H1 (cell line): ENCODE results near the gene FOXL2. TPM values are rescaled to one million over a fixed set of nuclear protein-coding genes. Genes with fewer than 3 reads are reported as not detected.

Source experiments
- CTCF ChIA-PET: fragments of 300-600 bp; sonication (Branson Sonifier 250); formaldehyde crosslinking; loops from one replicate; lab custom pipeline; 2021; ENCODE audit not compliant: partially characterized antibody; lab: Charles Lee
- POLR2A ChIA-PET: fragments of 300-600 bp; sonication (Branson Sonifier 250); formaldehyde crosslinking; loops from one replicate; lab custom pipeline; 2021; ENCODE audit warnings: inconsistent platforms; ENCODE audit not compliant: partially characterized antibody; lab: Charles Lee
- DNase-seq, 2 experiments: peaks; one replicate each; pipeline versions ENCODE4 v3.0.0 to v3.0.0-alpha.2; 2010 to 2022; ENCODE audit warnings: low spot score in 2 of 2, low read depth in 1 of 2, mixed read lengths in 1 of 2
- FAIRE-seq: peaks from 2 replicates; lab custom pipeline; 2011; peaks lifted over from hg19 to GRCh38; lab: Jason Lieb, UNC
- H2AFZ ChIP-seq: 2 replicates; pipeline ENCODE4 v1.8.1; 2012; ENCODE audit warnings: low read length, inconsistent platforms
- H2AK5ac ChIP-seq: 2 replicates; pipeline ENCODE4 v1.6.1; 2013; ENCODE audit warnings: low read depth, low read length
- H2BK120ac ChIP-seq: replicated peaks from 2 replicates; pipeline ENCODE3; 2013; ENCODE audit warnings: low read depth, low read length, inconsistent platforms
- H2BK12ac ChIP-seq: 2 replicates; pipeline ENCODE4 v1.6.1; 2013; ENCODE audit warnings: low read depth, low read length
- H2BK15ac ChIP-seq: 2 replicates; pipeline ENCODE4 v1.6.1; 2013; ENCODE audit warnings: low read length
- H2BK20ac ChIP-seq: 2 replicates; pipeline ENCODE4 v1.6.1; 2013; ENCODE audit warnings: low read length
- H2BK5ac ChIP-seq: 2 replicates; pipeline ENCODE4 v1.6.1; 2013; ENCODE audit warnings: low read depth, low read length
- H3K14ac ChIP-seq: 2 replicates; pipeline ENCODE4 v1.6.1; 2013; ENCODE audit warnings: inconsistent platforms; ENCODE audit not compliant: insufficient read length
- H3K18ac ChIP-seq: 2 replicates; pipeline ENCODE4 v1.6.1; 2013; ENCODE audit warnings: low read length; ENCODE audit errors: extremely low read depth
- H3K23ac ChIP-seq: 2 replicates; pipeline ENCODE4 v1.6.1; 2013; ENCODE audit warnings: inconsistent platforms; ENCODE audit not compliant: insufficient read length
- H3K23me2 ChIP-seq: 2 replicates; pipeline ENCODE4 v1.6.1; 2013; ENCODE audit warnings: low read depth, low read length
- H3K27ac ChIP-seq: 2 replicates; pipeline ENCODE4 v1.6.1; 2011; ENCODE audit warnings: low read depth, low read length, inconsistent platforms
- H3K27me3 ChIP-seq, 4 experiments: replicated peaks in 1 of 4; 1 replicate in 1 of 4; 2 replicates in 3 of 4; pipeline versions ENCODE4 v1.6.1 to v1.8.1; 2011 to 2013; ENCODE audit warnings: low read length in 3 of 4, mild to moderate bottlenecking in 3 of 4, inconsistent platforms in 2 of 4, mixed read lengths in 2 of 4, moderate library complexity in 1 of 4; ENCODE audit not compliant: control insufficient read depth in 3 of 4, insufficient read depth in 3 of 4; ENCODE audit errors: extremely low read depth in 1 of 4
- H3K36me3 ChIP-seq, 4 experiments: 2 replicates each; pipeline versions ENCODE4 v1.6.1 to v1.8.1; 2011 to 2013; ENCODE audit warnings: mild to moderate bottlenecking in 4 of 4, low read length in 3 of 4, moderate library complexity in 2 of 4, control low read depth in 1 of 4, inconsistent platforms in 1 of 4; ENCODE audit not compliant: insufficient read depth in 4 of 4, control insufficient read depth in 2 of 4
- H3K4ac ChIP-seq: replicated peaks from 2 replicates; pipeline ENCODE3; 2013; ENCODE audit warnings: low read length, low read depth, mixed read lengths, inconsistent platforms; ENCODE audit not compliant: insufficient read length
- H3K4me1 ChIP-seq, 4 experiments: replicated peaks in 1 of 4; 1 replicate in 1 of 4; 2 replicates in 3 of 4; pipeline versions ENCODE4 v1.6.1 to v1.8.1; 2011 to 2013; ENCODE audit warnings: low read length in 3 of 4, inconsistent platforms in 2 of 4, mixed read lengths in 1 of 4; ENCODE audit not compliant: insufficient read depth in 4 of 4, control insufficient read depth in 3 of 4
- H3K4me2 ChIP-seq, 2 experiments: 2 replicates each; pipeline versions ENCODE4 v1.6.1 to v1.8.1; 2011 to 2013; ENCODE audit warnings: low read depth in 2 of 2, low read length in 2 of 2, control low read depth in 1 of 2, inconsistent platforms in 1 of 2, mild to moderate bottlenecking in 1 of 2; ENCODE audit not compliant: insufficient read depth in 1 of 2
- H3K4me3 ChIP-seq, 4 experiments: fragments of 200-600, 300-600 bp in 1 of 4; sonication (generic), shearing (Covaris generic), sonication (Bioruptor Twin) in 1 of 4; 2 replicates each; pipeline versions ENCODE4 v1.5.1 to v1.8.1; 2011 to 2016; ENCODE audit warnings: low read length in 4 of 4, low read depth in 3 of 4, control low read depth in 2 of 4, inconsistent platforms in 2 of 4, mild to moderate bottlenecking in 2 of 4, mixed read lengths in 1 of 4, moderate library complexity in 1 of 4; ENCODE audit not compliant: insufficient read depth in 2 of 4; ENCODE audit errors: extremely low read depth in 1 of 4
- H3K56ac ChIP-seq: replicated peaks from 2 replicates; pipeline ENCODE3; 2013; ENCODE audit warnings: low read depth, mild to moderate bottlenecking, mixed read lengths, low read length, inconsistent platforms; ENCODE audit not compliant: insufficient read length
- H3K79me1 ChIP-seq: 2 replicates; pipeline ENCODE4 v1.6.1; 2013; ENCODE audit warnings: low read depth, low read length, control low read depth
- H3K79me2 ChIP-seq, 2 experiments: 2 replicates each; pipeline versions ENCODE4 v1.6.1 to v1.8.1; 2012 to 2013; ENCODE audit warnings: low read length in 2 of 2, mild to moderate bottlenecking in 2 of 2, inconsistent platforms in 1 of 2; ENCODE audit not compliant: insufficient read depth in 2 of 2, control insufficient read depth in 1 of 2
- H3K9ac ChIP-seq, 4 experiments: replicated peaks in 1 of 4; 1 replicate in 1 of 4; 2 replicates in 3 of 4; pipeline versions ENCODE4 v1.6.1 to v1.8.1; 2011 to 2013; ENCODE audit warnings: low read depth in 3 of 4, low read length in 3 of 4, control low read depth in 2 of 4, mild to moderate bottlenecking in 2 of 4, moderate library complexity in 2 of 4, inconsistent platforms in 1 of 4; ENCODE audit errors: extremely low read depth in 1 of 4
- H3K9me3 ChIP-seq, 2 experiments: 2 replicates each; pipeline versions ENCODE4 v1.6.1 to v1.8.1; 2012 to 2013; ENCODE audit warnings: mild to moderate bottlenecking in 2 of 2, moderate library complexity in 2 of 2, control low read depth in 1 of 2, inconsistent platforms in 1 of 2, low read depth in 1 of 2, low read length in 1 of 2, mixed read lengths in 1 of 2; ENCODE audit not compliant: insufficient read depth in 2 of 2
- H4K20me1 ChIP-seq, 2 experiments: replicated peaks in 1 of 2; 2 replicates each; pipeline versions ENCODE3 to v1.8.1; 2011 to 2013; ENCODE audit warnings: inconsistent platforms in 2 of 2, low read length in 2 of 2, mild to moderate bottlenecking in 1 of 2; ENCODE audit not compliant: insufficient read depth in 2 of 2, control insufficient read depth in 1 of 2
- H4K5ac ChIP-seq: 2 replicates; pipeline ENCODE4 v1.6.1; 2013; ENCODE audit warnings: low read length, low read depth, mixed read lengths, inconsistent platforms; ENCODE audit not compliant: insufficient read length
- H4K8ac ChIP-seq: 2 replicates; pipeline ENCODE4 v1.8.0; 2013; ENCODE audit warnings: mild to moderate bottlenecking, moderate library complexity, low read length, inconsistent platforms; ENCODE audit not compliant: insufficient read depth; ENCODE audit errors: extremely low read depth
- H4K91ac ChIP-seq: replicated peaks from 2 replicates; pipeline ENCODE3; 2013; ENCODE audit warnings: low read length, mixed read lengths, inconsistent platforms; ENCODE audit not compliant: insufficient read length
- CEBPB ChIP-seq: IDR thresholded peaks from 2 replicates; pipeline ENCODE4 v1.6.1; 2012; ENCODE audit warnings: low read depth, low read length
- JUND ChIP-seq: IDR thresholded peaks from 2 replicates; pipeline ENCODE4 v1.6.1; 2011; ENCODE audit warnings: mild to moderate bottlenecking, improper control_type of control experiment, low read length
- NANOG ChIP-seq: IDR thresholded peaks from 2 replicates; pipeline ENCODE4 v1.6.1; 2011; ENCODE audit warnings: low read length, low read depth, mild to moderate bottlenecking, inconsistent platforms; ENCODE audit not compliant: insufficient read depth, poor library complexity, severe bottlenecking
- PHF8 ChIP-seq: fragments of 200-600 bp; sonication (generic); conservative IDR thresholded peaks from 2 replicates; pipeline ENCODE4 v1.7.1; 2012; ENCODE audit warnings: low read depth, mild to moderate bottlenecking, inconsistent platforms, low read length, moderate library complexity
- POLR2A ChIP-seq, 2 experiments: IDR thresholded peaks; 1 replicate in 1 of 2; 2 replicates in 1 of 2; pipeline ENCODE4 v1.6.1; 2011; ENCODE audit warnings: low read depth in 2 of 2, low read length in 2 of 2, mild to moderate bottlenecking in 2 of 2; ENCODE audit errors: control extremely low read depth in 1 of 2
- RAD21 ChIP-seq, 2 experiments: IDR thresholded peaks in 1 of 2; conservative IDR thresholded peaks in 1 of 2; 2 replicates each; pipeline ENCODE4 v1.6.1; 2011; ENCODE audit warnings: low read depth in 2 of 2, low read length in 2 of 2, improper control_type of control experiment in 1 of 2, inconsistent platforms in 1 of 2, mild to moderate bottlenecking in 1 of 2, moderate library complexity in 1 of 2
- RBBP5 ChIP-seq: IDR thresholded peaks from 2 replicates; pipeline ENCODE4 v1.7.1; 2012; ENCODE audit warnings: low read depth, mild to moderate bottlenecking, inconsistent platforms, low read length, moderate library complexity, borderline replicate concordance
- SIRT6 ChIP-seq: IDR thresholded peaks from one replicate; pipeline ENCODE4 v1.7.1; 2012; ENCODE audit warnings: low read length, inconsistent platforms
- SUZ12 ChIP-seq: fragments of 200-600 bp; sonication (generic); IDR thresholded peaks from 2 replicates; pipeline ENCODE4 v1.6.1; 2012; ENCODE audit warnings: mild to moderate bottlenecking, inconsistent platforms, low read length, moderate library complexity, mixed read lengths
- TCF12 ChIP-seq: IDR thresholded peaks from 2 replicates; pipeline ENCODE4 v1.6.1; 2011; ENCODE audit warnings: low read depth, mild to moderate bottlenecking, low read length
- polyA plus RNA-seq, 7 experiments: library from polyadenylated mRNA; depleted of rRNA in 3 of 7; stranded (reverse) in 5 of 7; unstranded in 2 of 7; fragments of >200 nt in 5 of 7; fragments of 200-250 nt in 2 of 7; gene quantifications; 1 replicate in 5 of 7; 2 replicates in 1 of 7; 4 replicates in 1 of 7; pipeline versions ENCODE4 v1.2.1 to v1.2.3, GENCODE V29; 2011 to 2013; ENCODE audit warnings: missing spikeins in 2 of 7, mixed read lengths in 2 of 7
- total RNA-seq: library from RNA; stranded (reverse); fragmentation: NEBNext Ultra II Directional; extraction: Animal tissue kit (Norgen Biotek cat#: 25700); gene quantifications from 2 replicates; pipeline ENCODE4 v1.2.1, GENCODE V29; 2021
- TF ChIP-seq, protein P1 (sequence below), 3 experiments: IDR thresholded peaks; 1 replicate in 2 of 3; 2 replicates in 1 of 3; pipeline versions ENCODE4 v1.5.1 to v1.6.1; 2011; ENCODE audit warnings: low read length in 3 of 3, mild to moderate bottlenecking in 3 of 3, inconsistent platforms in 2 of 3, low read depth in 1 of 3, moderate library complexity in 1 of 3; ENCODE audit not compliant: insufficient read depth in 1 of 3; ENCODE audit errors: control extremely low read depth in 1 of 3

Gene FOXL2
- total and polyA plus RNA-seq, 2 of the 8 experiments (the other 6 are each of a cell fraction or from before 2014, with no cell fraction given) = 0.59 to 2.4 TPM

DNA sequence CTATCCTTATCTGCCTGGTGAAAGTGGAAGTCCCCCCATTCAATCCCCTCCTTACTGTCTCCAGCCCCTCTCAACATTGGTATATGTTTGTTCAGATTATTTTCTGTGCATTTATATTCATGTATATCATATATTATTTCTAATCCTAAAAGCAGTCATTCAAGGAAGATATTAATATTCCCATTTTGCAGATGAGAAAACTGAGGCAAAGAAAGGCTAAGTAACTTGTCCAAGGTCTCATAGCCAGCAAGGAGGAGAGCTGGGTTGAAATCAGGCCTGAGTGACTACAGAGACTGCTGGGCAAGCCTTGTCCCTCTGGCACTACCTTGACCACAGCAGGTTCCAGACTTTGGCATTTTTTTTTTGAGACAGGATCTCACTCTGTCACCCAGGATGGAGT, 29.1 kb upstream of the FOXL2 start:
- no peak overlapping the region for H2AFZ ChIP-seq
- H3K27me3 ChIP-seq = no peaks in the 10 kb centered on the region
- TF ChIP-seq SUZ12 = no peak
- TF ChIP-seq TCF12 = no peak
- TF ChIP-seq, protein P1, sequence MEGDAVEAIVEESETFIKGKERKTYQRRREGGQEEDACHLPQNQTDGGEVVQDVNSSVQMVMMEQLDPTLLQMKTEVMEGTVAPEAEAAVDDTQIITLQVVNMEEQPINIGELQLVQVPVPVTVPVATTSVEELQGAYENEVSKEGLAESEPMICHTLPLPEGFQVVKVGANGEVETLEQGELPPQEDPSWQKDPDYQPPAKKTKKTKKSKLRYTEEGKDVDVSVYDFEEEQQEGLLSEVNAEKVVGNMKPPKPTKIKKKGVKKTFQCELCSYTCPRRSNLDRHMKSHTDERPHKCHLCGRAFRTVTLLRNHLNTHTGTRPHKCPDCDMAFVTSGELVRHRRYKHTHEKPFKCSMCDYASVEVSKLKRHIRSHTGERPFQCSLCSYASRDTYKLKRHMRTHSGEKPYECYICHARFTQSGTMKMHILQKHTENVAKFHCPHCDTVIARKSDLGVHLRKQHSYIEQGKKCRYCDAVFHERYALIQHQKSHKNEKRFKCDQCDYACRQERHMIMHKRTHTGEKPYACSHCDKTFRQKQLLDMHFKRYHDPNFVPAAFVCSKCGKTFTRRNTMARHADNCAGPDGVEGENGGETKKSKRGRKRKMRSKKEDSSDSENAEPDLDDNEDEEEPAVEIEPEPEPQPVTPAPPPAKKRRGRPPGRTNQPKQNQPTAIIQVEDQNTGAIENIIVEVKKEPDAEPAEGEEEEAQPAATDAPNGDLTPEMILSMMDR (IDR thresholded peaks at IDR 0.05; ENCODE audit: control extremely low read depth in 1 of 3, insufficient read depth in 1 of 3, low read depth in 1 of 3, low read length in 3 of 3) = no peak
- no peak for TF ChIP-seq PHF8
- TF ChIP-seq CEBPB = no peak
- no peak for TF ChIP-seq RBBP5
- no peak for TF ChIP-seq POLR2A (IDR thresholded peaks at IDR 0.05; ENCODE audit: control extremely low read depth in 1 of 2, low read depth in 2 of 2, low read length in 2 of 2)
- no peak for TF ChIP-seq NANOG
- no peak for TF ChIP-seq RAD21 (IDR thresholded peaks at IDR 0.05 in 1 of 2, conservative IDR thresholded peaks at IDR 0.05 in 1 of 2; ENCODE audit: low read depth in 2 of 2, low read length in 2 of 2)
- no peak for TF ChIP-seq JUND
- no peak for TF ChIP-seq SIRT6
- TF ChIP-seq, all 59 proteins: peak for 0

More for the DNA sequence above, 29.1 kb upstream of the FOXL2 start:
- FAIRE-seq (no peak), DNase-seq (no peak)
- no peaks in the 10 kb centered on the region for H3K4me1 ChIP-seq
- no peak overlapping the region for H4K91ac ChIP-seq
- H3K18ac ChIP-seq = no peak overlapping the region
- no peak overlapping the region for H2BK5ac ChIP-seq
- H3K79me1 ChIP-seq = no peaks in the 10 kb centered on the region
- no peaks in the 10 kb centered on the region for H3K79me2 ChIP-seq
- H3K23me2 ChIP-seq = no peaks in the 10 kb centered on the region
- no peaks in the 10 kb centered on the region for H4K20me1 ChIP-seq
- no peak overlapping the region for H2BK120ac ChIP-seq
- H3K4ac ChIP-seq = no peak overlapping the region
- no peak overlapping the region for H2BK12ac ChIP-seq
- H3K9ac ChIP-seq = no peak overlapping the region
- CTCF ChIA-PET = interaction anchor here (15.1 kb wide), 1 partner anchor 40 kb away, joined by 223 read pairs; no protein-coding TSS in a partner anchor
- H2AK5ac ChIP-seq = no peak overlapping the region
- H3K36me3 ChIP-seq = no peaks in the 10 kb centered on the region
- no peak overlapping the region for H4K8ac ChIP-seq
- no peak overlapping the region for H2BK15ac ChIP-seq
- H3K4me3 ChIP-seq = no peak overlapping the region
- H3K9me3 ChIP-seq = no peaks in the 10 kb centered on the region
- H2BK20ac ChIP-seq = no peak overlapping the region
- H3K56ac ChIP-seq = no peak overlapping the region
- H3K14ac ChIP-seq = no peak overlapping the region
- H3K4me2 ChIP-seq = no peak overlapping the region
- no peak overlapping the region for H3K23ac ChIP-seq
- no peak overlapping the region for H3K27ac ChIP-seq
- POLR2A ChIA-PET = no interaction called here
- H4K5ac ChIP-seq = no peak overlapping the region
